Breast epithelium (tissue), 3 donors: ENCODE results near the gene ST6GAL1.

ENCODE experiments used
- POLR2A ChIP-seq: fragments of 450-650 bp; IDR thresholded peaks from one replicate; pipeline ENCODE4 v1.6.1; 2016; ENCODE audit warnings: antibody characterized with exemption, mild to moderate bottlenecking, moderate library complexity
- TF ChIP-seq, protein P1 (sequence below), 3 donors: fragments of 450-650 bp; IDR thresholded peaks; one replicate each; pipeline ENCODE4 v1.5.1; 2016 to 2017; ENCODE audit warnings: antibody characterized with exemption in 3 of 3, mild to moderate bottlenecking in 3 of 3, moderate library complexity in 3 of 3

DNA sequence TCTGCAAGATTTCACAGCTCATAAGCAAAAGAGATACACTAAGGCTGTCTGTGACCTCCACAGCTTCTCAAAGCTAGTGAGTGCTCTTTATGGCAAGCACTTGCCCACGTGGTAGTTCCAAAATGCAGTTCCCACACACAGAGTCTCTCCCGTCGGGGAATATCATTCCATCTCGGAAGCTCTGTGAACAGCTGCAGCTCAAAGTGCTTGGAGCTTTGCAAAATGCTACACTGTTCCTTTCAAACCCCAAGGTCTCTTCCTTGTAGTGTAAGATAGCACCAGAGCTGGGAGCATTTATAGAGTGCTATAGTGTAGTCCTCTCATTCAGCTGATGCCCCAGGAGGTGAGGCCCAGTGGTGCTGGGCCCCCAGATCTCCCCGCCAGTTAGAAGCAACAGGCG lies 36.1 kb downstream of the ST6GAL1 start:
- TF ChIP-seq, protein P1, sequence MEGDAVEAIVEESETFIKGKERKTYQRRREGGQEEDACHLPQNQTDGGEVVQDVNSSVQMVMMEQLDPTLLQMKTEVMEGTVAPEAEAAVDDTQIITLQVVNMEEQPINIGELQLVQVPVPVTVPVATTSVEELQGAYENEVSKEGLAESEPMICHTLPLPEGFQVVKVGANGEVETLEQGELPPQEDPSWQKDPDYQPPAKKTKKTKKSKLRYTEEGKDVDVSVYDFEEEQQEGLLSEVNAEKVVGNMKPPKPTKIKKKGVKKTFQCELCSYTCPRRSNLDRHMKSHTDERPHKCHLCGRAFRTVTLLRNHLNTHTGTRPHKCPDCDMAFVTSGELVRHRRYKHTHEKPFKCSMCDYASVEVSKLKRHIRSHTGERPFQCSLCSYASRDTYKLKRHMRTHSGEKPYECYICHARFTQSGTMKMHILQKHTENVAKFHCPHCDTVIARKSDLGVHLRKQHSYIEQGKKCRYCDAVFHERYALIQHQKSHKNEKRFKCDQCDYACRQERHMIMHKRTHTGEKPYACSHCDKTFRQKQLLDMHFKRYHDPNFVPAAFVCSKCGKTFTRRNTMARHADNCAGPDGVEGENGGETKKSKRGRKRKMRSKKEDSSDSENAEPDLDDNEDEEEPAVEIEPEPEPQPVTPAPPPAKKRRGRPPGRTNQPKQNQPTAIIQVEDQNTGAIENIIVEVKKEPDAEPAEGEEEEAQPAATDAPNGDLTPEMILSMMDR (IDR thresholded peaks at IDR 0.05), result no peak
- no peak for TF ChIP-seq POLR2A
